ENCODE measurements around the gene ANP32A.

ANP32A gene

DNA sequence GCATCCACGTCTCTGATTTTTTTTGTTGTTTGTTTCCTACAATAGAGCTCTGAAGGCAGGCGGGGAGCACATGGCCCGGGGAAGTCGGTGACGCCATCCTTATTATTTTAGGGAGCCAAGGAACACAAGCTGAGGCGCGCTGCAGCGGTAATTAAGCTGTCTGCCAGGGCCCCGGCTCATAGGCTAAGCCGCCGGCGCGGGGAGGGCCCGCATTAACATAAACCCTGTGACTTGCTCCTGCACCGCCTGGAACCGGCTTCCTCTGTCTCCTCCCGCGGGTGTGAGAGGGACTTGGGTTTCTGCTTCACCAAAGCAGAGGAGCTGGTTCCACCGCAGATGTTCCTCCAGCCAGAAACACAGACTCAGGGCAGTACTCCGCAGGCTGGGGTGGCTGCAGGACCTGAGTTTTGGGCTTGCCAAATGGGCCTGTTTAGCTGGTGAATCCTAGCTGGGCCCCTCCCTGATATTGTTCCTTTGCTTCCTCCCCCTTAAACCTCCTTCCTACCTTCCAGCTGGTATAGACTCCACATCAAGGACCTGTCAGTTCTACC lies 25.3 kb downstream of the ANP32A start:
- Histone ChIP-seq H3K4me3 (ENCODE audit: severe bottlenecking) (no peak overlapping the region), H3K4me1 (ENCODE audit: insufficient read depth, poor library complexity, severe bottlenecking) (peaks cover 14% of the 10 kb centered on the region), H3K27me3 (ENCODE audit: insufficient read depth, poor library complexity, severe bottlenecking) (no peaks in the 10 kb centered on the region), H3K9me3 (ENCODE audit: severe bottlenecking) (no peaks in the 10 kb centered on the region), H3K36me3 (ENCODE audit: low read depth) (peaks cover 27% of the 10 kb centered on the region), H3K27ac (ENCODE audit: poor library complexity, severe bottlenecking) (peak overlapping the region; percentile 22)
- peak; percentile 88 for DNase-seq (ENCODE audit: low spot score)
- TF ChIP-seq, protein P1, sequence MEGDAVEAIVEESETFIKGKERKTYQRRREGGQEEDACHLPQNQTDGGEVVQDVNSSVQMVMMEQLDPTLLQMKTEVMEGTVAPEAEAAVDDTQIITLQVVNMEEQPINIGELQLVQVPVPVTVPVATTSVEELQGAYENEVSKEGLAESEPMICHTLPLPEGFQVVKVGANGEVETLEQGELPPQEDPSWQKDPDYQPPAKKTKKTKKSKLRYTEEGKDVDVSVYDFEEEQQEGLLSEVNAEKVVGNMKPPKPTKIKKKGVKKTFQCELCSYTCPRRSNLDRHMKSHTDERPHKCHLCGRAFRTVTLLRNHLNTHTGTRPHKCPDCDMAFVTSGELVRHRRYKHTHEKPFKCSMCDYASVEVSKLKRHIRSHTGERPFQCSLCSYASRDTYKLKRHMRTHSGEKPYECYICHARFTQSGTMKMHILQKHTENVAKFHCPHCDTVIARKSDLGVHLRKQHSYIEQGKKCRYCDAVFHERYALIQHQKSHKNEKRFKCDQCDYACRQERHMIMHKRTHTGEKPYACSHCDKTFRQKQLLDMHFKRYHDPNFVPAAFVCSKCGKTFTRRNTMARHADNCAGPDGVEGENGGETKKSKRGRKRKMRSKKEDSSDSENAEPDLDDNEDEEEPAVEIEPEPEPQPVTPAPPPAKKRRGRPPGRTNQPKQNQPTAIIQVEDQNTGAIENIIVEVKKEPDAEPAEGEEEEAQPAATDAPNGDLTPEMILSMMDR (IDR thresholded peaks at IDR 0.05; ENCODE audit: poor library complexity, severe bottlenecking) = no peak
- ATAC-seq (ENCODE audit: low read depth) = peak; percentile 88

DNA sequence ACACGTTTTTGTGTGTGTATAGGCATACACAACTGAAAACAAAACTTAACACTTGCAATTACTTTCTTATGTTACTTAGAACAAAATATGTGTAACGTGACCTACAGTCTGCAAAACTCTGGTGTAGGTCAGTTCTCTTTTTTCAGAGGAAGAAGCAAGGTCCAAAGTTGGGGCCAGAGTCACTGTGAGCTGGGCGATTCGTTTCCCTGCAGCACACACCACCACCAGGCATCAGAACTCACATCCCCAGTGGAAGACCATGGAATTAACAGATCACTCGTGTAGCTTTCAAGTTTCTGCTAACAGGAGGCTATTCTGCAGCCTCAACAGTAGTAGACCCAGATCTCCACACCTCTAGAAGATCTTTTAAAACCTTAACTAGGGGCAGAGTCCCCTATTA lies 25.8 kb downstream of the ANP32A start:
- TF ChIP-seq, protein P1 (IDR thresholded peaks at IDR 0.05; ENCODE audit: poor library complexity, severe bottlenecking) = no peak
- ATAC-seq (ENCODE audit: low read depth) (peak; percentile 5; the same call in 2 of the 3 replicates), DNase-seq (ENCODE audit: low spot score) (no peak)
- Histone ChIP-seq H3K4me3 (ENCODE audit: severe bottlenecking) (no peak overlapping the region), H3K9me3 (ENCODE audit: severe bottlenecking) (no peaks in the 10 kb centered on the region), H3K36me3 (ENCODE audit: low read depth) (peaks cover 28% of the 10 kb centered on the region), H3K4me1 (ENCODE audit: insufficient read depth, poor library complexity, severe bottlenecking) (peaks cover 14% of the 10 kb centered on the region), H3K27ac (ENCODE audit: poor library complexity, severe bottlenecking) (peak overlapping the region; percentile 22), H3K27me3 (ENCODE audit: insufficient read depth, poor library complexity, severe bottlenecking) (no peaks in the 10 kb centered on the region)

DNA sequence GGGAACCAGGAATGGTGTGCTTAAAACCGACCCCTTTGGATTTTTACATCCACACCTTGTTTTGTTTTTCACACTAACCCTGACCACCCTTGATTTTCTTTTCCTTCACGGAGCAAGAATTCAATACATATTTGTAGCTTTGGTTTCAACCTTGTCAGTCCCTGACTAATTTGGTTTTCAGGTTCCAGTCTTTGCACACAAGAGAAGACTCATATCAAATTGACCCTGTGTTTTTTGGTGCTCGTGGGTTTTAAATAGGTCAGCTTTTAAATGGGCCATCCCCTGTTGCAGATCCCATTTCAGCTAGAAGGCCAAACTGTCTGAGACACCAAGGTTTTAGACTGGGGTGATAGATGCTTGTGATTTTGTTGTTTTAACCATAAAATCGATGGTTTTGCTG lies 26.4 kb downstream of the ANP32A start:
- Histone ChIP-seq H3K36me3 (ENCODE audit: low read depth) (peaks cover 24% of the 10 kb centered on the region), H3K27ac (ENCODE audit: poor library complexity, severe bottlenecking) (no peak overlapping the region), H3K9me3 (ENCODE audit: severe bottlenecking) (no peaks in the 10 kb centered on the region), H3K4me1 (ENCODE audit: insufficient read depth, poor library complexity, severe bottlenecking) (peaks cover 14% of the 10 kb centered on the region), H3K4me3 (ENCODE audit: severe bottlenecking) (no peak overlapping the region), H3K27me3 (ENCODE audit: insufficient read depth, poor library complexity, severe bottlenecking) (no peaks in the 10 kb centered on the region)
- DNase-seq (ENCODE audit: low spot score) = no peak
- ATAC-seq (ENCODE audit: low read depth) = no peak
- TF ChIP-seq, protein P1 (IDR thresholded peaks at IDR 0.05; ENCODE audit: poor library complexity, severe bottlenecking) = no peak

DNA sequence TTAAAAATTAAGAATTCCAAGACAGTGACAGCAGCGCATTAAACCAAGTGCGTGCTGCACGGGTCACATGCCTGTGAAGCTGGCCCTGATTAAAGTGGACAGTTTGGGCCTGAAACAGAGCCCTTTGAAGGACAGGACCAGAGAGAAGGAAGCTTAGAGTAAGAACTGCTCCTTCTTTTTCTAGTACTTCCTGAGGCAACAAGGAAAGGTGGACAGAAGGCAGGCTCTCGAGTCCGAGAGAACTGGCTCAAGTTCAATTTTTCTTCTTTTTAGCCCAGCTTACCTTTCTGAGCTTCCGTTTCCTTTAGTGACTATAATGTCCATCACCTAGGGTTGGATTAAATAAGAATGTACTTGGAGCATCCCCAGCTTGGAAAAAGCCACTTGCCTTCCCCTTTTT lies 26.9 kb downstream of the ANP32A start:
- no peak overlapping the region for H3K4me3 ChIP-seq (ENCODE audit: severe bottlenecking)
- TF ChIP-seq, protein P1 (IDR thresholded peaks at IDR 0.05; ENCODE audit: poor library complexity, severe bottlenecking) = no peak
- H3K9me3 ChIP-seq (ENCODE audit: severe bottlenecking) = no peaks in the 10 kb centered on the region
- H3K4me1 ChIP-seq (ENCODE audit: insufficient read depth, poor library complexity, severe bottlenecking) = peaks cover 14% of the 10 kb centered on the region
- DNase-seq (ENCODE audit: low spot score) (no peak), ATAC-seq (ENCODE audit: low read depth) (no peak)
- no peaks in the 10 kb centered on the region for H3K27me3 ChIP-seq (ENCODE audit: insufficient read depth, poor library complexity, severe bottlenecking)
- no peak overlapping the region for H3K27ac ChIP-seq (ENCODE audit: poor library complexity, severe bottlenecking)
- H3K36me3 ChIP-seq (ENCODE audit: low read depth) = peaks cover 21% of the 10 kb centered on the region

DNA sequence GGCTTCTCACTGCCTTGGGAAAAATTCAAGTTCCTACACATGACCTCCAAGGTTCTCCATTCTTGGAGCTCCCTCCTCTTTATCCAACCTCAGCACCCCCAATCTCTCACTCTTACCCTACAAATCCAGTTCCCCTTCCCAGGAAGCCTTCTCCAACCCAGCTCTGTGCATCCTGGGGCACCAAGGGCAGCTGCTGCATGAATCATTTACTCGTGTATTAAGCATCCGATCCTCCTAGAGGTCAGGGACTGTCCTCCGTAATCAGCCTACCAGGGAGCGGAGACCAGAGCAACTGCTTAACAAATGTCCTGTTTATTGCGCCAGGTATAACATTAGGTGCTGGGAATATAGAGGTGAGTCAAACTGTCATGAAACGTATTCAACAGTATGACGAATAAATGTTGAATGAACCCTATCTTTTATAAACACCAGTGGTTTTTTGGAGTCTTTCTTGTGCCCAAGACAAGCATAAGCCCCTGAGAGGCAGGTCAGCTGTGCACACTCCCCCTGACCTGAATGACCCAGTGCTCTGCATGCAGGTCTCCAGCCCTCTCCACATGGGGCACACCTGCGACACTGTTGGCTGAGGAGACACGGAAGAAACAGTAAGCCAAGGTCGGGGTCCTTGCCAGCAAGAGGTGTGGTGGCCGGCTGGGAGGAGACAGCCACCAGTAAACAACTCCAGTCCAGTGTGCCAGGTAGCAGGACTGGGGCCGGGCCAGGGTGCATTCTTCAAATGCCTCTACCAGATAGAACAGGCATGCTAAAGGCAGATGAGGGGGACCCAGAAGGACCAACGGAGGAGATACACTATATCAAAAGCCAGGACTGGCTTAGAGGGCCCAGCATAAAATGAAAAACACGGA lies 27.6 kb downstream of the ANP32A start:
- peaks cover 23% of the 10 kb centered on the region for H3K36me3 ChIP-seq (ENCODE audit: low read depth)
- no peak overlapping the region for H3K4me3 ChIP-seq (ENCODE audit: severe bottlenecking)
- no peak overlapping the region for H3K27ac ChIP-seq (ENCODE audit: poor library complexity, severe bottlenecking)
- no peaks in the 10 kb centered on the region for H3K27me3 ChIP-seq (ENCODE audit: insufficient read depth, poor library complexity, severe bottlenecking)
- H3K4me1 ChIP-seq (ENCODE audit: insufficient read depth, poor library complexity, severe bottlenecking) = peaks cover 19% of the 10 kb centered on the region
- TF ChIP-seq, protein P1 (IDR thresholded peaks at IDR 0.05; ENCODE audit: poor library complexity, severe bottlenecking) = no peak
- no peak for DNase-seq (ENCODE audit: low spot score)
- no peak for ATAC-seq (ENCODE audit: low read depth)
- no peaks in the 10 kb centered on the region for H3K9me3 ChIP-seq (ENCODE audit: severe bottlenecking)

All from RWPE2 (cell line).